ENCODE measurements around the gene TMEM248. TPM values are rescaled to one million over a fixed set of nuclear protein-coding genes. Genes with fewer than 3 reads are reported as not detected.
"Not testable (repeated sequence)": the region's sequence is repeated elsewhere in the genome, so short reads cannot be mapped to it uniquely, and the experiment has no call there.

TMEM248 gene
- total and polyA plus RNA-seq, 2 experiments from 2014 or later = 40.2 to 73.7 TPM

DNA sequence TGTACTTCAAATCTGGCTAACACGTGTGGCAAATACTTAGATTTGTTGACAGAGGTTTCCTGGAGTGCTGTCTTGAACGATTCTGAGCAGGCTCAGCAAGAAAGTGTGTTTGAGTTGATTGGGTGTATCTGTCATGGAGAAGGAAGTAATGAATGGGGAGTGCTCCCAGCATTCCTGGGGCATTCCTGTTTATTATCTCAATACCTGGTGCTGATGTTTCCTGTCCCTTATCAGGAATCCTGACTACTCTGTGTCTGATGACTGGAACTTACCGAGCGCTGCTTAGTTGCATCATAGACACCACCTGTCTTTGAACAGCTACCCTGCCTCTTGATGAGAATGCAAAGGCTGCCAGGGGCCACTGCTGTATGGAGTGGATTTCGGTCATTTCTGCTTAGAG is 41.0 kb upstream of the TMEM248 start:
- Histone ChIP-seq H3K4me2 (no peak overlapping the region), H4K20me1 (replicated peaks; ENCODE audit: insufficient read depth) (no peaks in the 10 kb centered on the region), H3K79me2 (replicated peaks; ENCODE audit: insufficient read depth) (no peaks in the 10 kb centered on the region), H3K4me1 (ENCODE audit: insufficient read depth) (no peaks in the 10 kb centered on the region), H3K27ac (ENCODE audit: low read depth) (no peak overlapping the region), H3K4me3 (no peak overlapping the region), H3K27me3 (ENCODE audit: insufficient read depth) (no peaks in the 10 kb centered on the region), H3F3A (replicated peaks; ENCODE audit: low read depth) (no peaks in the 10 kb centered on the region), H3K36me3 (ENCODE audit: insufficient read depth) (peaks cover 7% of the 10 kb centered on the region; the same call in 1 of the 2 replicates), H3K9me2 (ENCODE audit: insufficient read depth) (no peaks in the 10 kb centered on the region), H2AFZ (no peak overlapping the region)
- H3K9me3 Mint-ChIP-seq = no peaks in the 10 kb centered on the region
- ATAC-seq (no peak), DNase-seq (ENCODE audit: low spot score) (no peak)
- H3K4me3 Mint-ChIP-seq = no peak overlapping the region
- H3K4me1 Mint-ChIP-seq = no peaks in the 10 kb centered on the region
- H3K27ac Mint-ChIP-seq = no peak overlapping the region; the same call in 1 of the 2 replicates
- peaks cover 19% of the 10 kb centered on the region for H3K36me3 Mint-ChIP-seq (ENCODE audit: low read depth)
- TF ChIP-seq CTCF (conservative IDR thresholded peaks at IDR 0.05; ENCODE audit: low read depth in 2 of 2) (no peak), STAT1 (IDR thresholded peaks at IDR 0.05; ENCODE audit: unreplicated experiment) (no peak), JUNB (IDR thresholded peaks at IDR 0.05; ENCODE audit: unreplicated experiment) (no peak), ZNF331 (CRISPR knock-in tag; IDR thresholded peaks at IDR 0.05; ENCODE audit: low read depth) (no peak), ETS1 (IDR thresholded peaks at IDR 0.05) (no peak), EZH2 (IDR thresholded peaks at IDR 0.05; ENCODE audit: low read depth, unreplicated experiment) (no peak), NANOG (IDR thresholded peaks at IDR 0.05; ENCODE audit: borderline replicate concordance) (no peak), POLR2AphosphoS5 (IDR thresholded peaks at IDR 0.05; ENCODE audit: low read depth) (no peak)
- TF ChIP-seq, protein P1, sequence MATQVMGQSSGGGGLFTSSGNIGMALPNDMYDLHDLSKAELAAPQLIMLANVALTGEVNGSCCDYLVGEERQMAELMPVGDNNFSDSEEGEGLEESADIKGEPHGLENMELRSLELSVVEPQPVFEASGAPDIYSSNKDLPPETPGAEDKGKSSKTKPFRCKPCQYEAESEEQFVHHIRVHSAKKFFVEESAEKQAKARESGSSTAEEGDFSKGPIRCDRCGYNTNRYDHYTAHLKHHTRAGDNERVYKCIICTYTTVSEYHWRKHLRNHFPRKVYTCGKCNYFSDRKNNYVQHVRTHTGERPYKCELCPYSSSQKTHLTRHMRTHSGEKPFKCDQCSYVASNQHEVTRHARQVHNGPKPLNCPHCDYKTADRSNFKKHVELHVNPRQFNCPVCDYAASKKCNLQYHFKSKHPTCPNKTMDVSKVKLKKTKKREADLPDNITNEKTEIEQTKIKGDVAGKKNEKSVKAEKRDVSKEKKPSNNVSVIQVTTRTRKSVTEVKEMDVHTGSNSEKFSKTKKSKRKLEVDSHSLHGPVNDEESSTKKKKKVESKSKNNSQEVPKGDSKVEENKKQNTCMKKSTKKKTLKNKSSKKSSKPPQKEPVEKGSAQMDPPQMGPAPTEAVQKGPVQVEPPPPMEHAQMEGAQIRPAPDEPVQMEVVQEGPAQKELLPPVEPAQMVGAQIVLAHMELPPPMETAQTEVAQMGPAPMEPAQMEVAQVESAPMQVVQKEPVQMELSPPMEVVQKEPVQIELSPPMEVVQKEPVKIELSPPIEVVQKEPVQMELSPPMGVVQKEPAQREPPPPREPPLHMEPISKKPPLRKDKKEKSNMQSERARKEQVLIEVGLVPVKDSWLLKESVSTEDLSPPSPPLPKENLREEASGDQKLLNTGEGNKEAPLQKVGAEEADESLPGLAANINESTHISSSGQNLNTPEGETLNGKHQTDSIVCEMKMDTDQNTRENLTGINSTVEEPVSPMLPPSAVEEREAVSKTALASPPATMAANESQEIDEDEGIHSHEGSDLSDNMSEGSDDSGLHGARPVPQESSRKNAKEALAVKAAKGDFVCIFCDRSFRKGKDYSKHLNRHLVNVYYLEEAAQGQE (IDR thresholded peaks at IDR 0.05; ENCODE audit: unreplicated experiment) = no peak
- peaks cover 2% of the 10 kb centered on the region for H3K27me3 Mint-ChIP-seq (ENCODE audit: insufficient read depth, low read depth, poor library complexity)

DNA sequence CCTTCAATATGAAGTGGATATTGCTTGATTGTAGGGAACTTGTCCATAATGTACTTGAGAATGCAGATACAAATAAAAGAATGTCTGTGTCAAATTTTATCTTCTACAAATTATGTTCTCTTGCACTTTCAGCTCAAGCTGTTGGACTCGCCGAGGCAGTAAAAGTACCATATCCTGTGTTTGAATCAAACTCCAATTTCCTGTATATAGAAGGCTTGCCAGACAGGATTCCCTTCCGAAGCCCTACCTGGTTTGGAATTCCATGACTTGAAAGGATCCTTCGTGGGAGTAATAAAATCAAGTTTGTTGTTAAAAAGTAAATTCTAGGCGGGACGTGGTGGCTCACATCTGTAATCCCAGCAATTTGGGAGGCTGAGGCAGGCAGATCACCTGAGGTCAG is 40.4 kb upstream of the TMEM248 start:
- not testable (repeated sequence) for H3K9me2 ChIP-seq (ENCODE audit: insufficient read depth); H3K4me3 Mint-ChIP-seq; H3K27me3 ChIP-seq (ENCODE audit: insufficient read depth); H3K27ac ChIP-seq (ENCODE audit: low read depth); H3K4me3 ChIP-seq; H3K4me2 ChIP-seq; H4K20me1 ChIP-seq (replicated peaks; ENCODE audit: insufficient read depth); H3K36me3 ChIP-seq (ENCODE audit: insufficient read depth); H3K79me2 ChIP-seq (replicated peaks; ENCODE audit: insufficient read depth); H3K27ac Mint-ChIP-seq; DNase-seq (ENCODE audit: low spot score); H3K9me3 Mint-ChIP-seq; ATAC-seq; H3K4me1 Mint-ChIP-seq; H3K4me1 ChIP-seq (ENCODE audit: insufficient read depth); H3K27me3 Mint-ChIP-seq (ENCODE audit: insufficient read depth, low read depth, poor library complexity); H3F3A ChIP-seq (replicated peaks; ENCODE audit: low read depth); H2AFZ ChIP-seq
- peaks cover 24% of the 10 kb centered on the region for H3K36me3 Mint-ChIP-seq (ENCODE audit: low read depth)
